Measurements from ENCODE around the gene THSD7B.

GRCh38 chr2:136871424-136871823, 106.1 kb downstream of the THSD7B start:
- TF ChIP-seq POLR2A (IDR thresholded peaks at IDR 0.05; ENCODE audit: low read length) (no peak), GATA1 (IDR thresholded peaks at IDR 0.05; ENCODE audit: low read depth, low read length) (no peak)

All from erythroblast (primary cell).